HG03175 (cell line): ENCODE results near the gene QPCT.
"Not testable (repeated sequence)": the region's sequence is repeated elsewhere in the genome, so short reads cannot be mapped to it uniquely, and the experiment has no call there.

Experiments
- ATAC-seq: cut with Tn5 transposase; IDR thresholded peaks from one replicate; pipeline ENCODE4 v1.9.1; 2021; ENCODE audit warnings: mild to moderate bottlenecking, moderate library complexity; ENCODE audit not compliant: unreplicated experiment

QPCT gene

DNA sequence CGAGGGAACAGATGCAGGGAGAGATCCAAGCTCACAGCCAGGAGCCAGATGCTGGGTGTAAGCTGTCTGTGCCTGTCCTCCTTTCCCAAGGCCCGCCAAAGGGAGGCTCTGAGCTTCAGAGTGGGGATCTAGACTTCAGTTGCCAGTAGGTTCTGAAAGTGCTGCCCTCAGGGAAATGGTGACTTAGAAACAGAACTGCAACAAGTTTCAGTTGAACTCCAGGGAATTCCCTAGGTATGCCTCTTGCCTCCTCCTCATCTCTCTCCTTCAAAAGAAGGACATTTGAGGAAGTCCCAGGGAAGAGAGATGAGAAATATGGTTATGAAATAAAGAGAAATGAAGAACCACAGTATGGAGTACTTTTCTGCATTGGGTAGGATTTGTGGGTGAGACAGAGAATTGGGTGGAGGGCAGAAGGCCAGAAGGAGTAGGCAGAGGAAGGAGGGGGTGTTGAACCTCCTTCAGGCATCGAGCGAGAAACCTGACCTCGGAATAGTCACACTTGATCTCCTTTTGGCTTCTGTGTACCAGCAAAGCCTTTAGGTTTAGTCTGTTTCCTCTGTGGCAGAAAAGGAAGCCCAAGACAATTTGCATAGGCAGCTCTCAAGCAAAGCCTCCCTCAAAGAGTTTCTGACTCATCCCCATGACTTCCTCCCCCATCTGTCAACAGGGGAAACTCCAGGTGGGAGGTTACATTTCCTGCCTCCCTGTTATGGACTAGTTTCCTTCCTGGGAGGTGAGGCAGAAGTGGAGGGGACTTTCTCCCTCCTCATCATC lies 45.7 kb downstream of the QPCT start:
- peak; percentile 97 for ATAC-seq

DNA sequence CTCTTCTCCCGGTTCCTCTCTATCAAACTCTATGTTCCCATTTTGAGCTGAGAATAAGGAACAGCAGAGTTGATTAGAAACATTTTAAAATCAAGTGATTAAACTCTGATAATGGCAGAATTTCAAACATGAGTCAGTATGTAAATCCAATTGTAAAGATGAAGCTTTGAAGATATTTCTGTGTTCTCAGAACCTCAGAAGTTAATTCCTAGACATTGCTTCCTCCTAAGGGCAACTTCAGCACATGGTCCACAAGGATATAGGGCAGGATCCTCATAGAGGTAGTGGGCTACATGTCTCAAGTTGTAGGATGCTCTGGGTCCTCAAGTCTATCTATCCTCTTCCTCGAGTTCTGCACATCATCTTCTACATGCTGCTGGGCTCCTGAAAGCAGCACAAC lies 46.3 kb downstream of the QPCT start:
- ATAC-seq, result peak; percentile 6

DNA sequence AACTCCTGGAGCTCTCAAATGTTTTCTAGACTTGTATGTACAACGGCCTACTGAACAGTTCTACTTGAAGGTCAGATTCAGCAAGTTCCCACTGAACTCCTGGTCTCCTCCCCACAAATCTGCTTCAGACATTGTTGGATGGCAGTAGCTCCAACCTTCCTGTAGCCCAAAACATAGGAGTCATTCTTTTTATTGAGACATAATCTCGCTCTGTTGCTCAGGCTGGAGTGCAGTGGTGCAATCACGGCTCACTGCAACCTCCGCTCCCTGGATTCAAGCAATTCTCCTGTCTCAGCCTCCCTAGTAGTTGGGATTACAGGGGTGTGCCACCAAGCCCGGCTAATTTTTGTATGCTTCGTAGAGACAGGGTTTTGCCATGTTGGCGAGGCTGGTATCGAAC lies 47.3 kb downstream of the QPCT start:
- ATAC-seq, result no peak

DNA sequence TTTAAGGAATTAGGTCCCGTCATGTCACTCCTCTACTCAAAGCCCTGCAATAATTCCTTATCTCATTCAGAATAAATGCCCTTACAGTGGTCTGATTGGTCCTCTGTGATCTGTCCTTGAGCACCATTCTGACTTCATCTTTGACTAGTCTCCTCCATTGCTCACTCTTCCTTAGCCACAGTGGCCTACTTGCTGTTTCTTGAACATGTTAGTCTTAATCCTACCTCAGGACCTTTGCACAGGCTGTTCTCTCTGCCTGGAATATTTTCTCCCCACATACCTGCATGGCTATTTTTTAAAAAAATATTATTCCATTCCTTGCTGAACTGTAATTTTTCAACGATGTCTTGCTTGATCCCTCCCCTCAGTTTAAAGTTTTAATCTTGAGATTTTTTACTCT lies 48.0 kb downstream of the QPCT start:
- no peak for ATAC-seq

DNA sequence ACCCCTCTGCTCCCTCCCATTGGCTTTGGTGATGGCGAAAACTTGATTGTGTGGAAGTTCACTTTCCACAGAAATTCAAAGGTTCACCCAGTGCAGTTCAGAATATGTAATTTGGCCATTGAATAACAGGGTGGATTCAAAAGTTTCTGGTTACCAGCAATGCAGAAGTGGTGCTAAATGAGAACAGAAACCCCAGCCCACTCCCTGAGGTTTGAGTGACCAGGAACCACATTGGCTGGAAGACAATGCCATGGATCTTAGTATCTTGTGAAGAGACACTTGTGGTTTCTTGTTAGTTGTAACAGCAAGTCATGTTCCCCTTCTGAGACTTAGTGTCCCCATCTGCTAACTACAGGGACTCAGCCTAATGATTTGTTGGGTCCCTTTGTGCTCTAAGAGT lies 49.8 kb downstream of the QPCT start:
- ATAC-seq, result no peak

DNA sequence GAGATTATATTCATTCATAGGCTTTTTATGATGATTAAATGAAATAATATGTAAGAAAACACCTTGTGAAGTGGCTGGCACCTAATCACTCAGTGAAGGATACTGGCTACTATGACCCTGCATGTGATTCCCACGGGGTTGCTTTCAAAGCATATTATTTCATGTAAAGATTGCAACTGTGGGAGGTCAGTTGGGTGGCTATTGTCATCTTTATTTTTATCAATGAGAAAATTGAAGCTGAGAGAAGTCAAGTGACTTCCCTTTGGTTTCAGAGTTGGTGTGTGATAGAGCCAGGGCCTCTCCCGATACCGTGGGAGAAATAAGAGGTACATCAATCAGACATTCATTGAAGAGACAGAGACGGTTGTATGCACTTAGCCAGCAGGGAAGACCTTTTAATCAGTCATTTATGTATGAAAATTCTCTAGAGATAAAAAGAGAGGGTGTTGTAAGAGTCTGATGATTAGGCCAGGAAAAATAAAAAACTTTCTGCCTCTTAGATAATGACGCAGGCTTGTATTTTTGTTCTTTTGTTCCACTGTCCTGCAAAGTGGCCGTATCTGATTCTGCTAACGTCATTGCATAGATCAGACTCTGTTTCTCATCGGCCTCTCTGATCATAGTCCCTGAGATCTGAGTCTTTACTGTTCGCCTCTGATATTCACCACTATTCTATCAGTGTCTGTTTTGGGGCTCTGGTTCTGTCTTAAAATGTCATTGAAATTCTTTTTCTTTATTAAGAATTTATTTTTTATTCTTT lies 50.5 kb downstream of the QPCT start:
- ATAC-seq, result no peak

DNA sequence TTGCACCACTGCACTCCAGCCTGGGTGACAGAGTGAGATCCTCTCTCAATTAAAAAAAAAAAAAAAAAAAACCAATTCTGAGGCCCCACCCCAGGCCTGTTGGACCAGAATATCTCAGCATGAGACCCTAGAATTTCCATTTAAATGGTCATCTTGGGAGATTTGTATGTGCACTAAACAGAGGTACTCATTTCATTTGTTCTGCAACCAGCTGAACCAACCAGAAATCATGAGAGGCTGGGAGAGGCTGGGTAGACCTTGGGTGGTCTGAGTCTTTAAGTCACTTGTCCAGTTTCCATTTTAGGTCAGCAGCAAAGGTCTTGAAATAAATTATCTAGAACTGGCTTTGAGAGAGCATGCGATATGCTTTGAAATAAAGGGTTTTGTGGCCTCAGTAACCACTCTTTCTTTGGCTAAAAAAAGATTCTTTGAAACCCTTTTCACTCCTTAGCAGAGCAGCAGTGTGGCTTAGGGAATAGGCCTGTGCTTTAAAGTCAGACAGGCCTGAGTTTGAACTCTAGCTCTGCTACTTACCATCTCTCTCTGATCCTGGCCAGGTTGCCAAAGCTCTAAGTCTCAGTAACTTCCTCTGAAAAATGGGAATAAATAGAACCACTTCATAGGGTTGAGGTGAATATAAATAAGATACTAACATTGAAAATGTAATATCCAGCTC lies 52.6 kb downstream of the QPCT start:
- ATAC-seq, result no peak

DNA sequence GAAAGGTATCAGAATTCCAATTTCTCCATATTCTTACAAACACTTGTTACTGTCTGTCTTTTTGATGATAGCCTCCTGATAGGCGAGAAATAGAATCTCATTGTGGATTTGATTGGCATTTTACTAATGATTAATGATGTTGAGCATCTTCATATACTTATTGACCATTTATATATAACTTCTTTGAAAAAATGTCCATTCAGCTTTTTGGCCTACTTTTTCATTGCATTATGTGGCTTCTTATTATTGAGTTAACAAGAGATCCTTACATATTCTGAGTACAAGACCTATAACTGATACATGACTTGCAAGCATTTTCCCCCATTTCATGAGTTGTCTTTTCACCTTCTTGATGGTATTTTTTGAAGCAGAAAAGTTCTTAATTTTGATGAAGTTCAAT lies 54.6 kb downstream of the QPCT start:
- no peak for ATAC-seq

DNA sequence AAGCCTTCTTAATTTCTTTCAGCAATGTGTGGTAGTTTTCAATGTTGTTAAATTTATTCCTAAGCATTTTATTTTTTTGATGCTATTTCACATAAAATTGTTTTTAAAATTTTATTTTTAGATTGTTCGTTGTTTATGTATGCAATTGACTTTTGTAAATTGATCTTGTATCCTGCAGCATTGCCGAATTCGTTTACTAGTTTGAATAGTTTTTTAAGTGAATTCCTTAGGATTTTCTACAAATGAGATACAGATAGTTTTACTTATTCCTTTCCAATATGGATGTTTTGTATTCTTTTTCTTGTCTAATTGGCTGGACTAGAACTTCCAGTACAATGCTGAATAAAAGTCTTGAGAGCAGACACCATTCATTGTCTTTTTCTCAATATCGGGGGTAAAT lies 55.6 kb downstream of the QPCT start:
- ATAC-seq, result no peak

DNA sequence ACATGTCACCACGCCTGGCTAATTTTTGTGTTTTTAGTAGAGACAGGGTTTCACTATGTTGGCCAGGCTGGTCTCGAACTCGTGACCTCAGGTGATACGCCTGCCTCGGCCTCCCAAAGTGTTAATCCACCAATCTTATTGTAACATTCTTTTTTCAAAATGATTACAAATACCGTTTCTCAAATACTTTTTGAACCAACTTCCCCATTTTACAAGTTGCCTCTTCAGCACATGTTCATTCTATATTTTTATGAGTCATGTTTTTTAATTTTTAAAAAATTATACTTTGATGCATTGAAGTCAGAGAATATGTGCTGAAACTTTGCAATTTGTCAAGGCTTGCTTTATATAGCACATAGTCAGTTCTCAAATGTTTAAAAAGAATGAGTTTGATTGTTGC lies 58.2 kb downstream of the QPCT start:
- no peak for ATAC-seq

DNA sequence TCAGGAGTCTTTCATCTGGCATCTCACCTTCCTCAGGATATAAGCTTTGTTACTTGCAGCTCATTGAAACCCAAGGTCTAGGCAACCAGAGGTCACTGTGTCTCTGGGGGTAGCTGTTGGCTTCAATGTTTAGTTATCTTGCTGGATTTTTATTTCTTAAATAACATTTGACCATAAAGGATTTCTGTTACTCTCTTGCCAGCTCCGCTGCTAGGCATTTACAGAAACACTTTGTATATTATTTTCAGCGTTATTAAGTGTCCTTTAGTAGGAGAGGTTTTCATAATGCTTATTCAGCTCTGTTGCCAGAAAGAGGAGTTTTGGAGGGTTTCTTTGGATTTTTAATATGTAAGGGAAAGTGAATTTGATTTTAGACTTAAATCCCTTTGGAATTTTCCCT lies 61.4 kb downstream of the QPCT start:
- no peak for ATAC-seq

DNA sequence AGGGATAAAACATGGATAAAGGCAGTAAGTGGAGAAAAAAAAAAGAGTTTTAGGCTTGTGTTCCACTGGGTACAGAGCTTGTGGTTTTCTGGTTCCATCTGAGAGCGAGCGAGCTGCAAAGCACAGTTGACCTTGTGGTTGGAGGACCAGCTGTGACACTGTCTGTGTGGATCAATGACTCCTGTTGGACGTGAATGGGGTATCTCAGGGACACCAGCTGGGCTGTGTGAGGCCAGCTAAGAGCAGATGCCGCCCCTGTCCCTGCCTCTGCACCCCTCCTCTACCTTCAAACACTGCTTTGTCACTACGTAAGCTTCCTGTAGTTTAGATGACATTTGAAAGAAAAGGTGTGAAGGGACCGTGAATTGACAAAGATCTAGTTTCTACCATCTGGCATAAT lies 67.8 kb downstream of the QPCT start:
- no peak for ATAC-seq

DNA sequence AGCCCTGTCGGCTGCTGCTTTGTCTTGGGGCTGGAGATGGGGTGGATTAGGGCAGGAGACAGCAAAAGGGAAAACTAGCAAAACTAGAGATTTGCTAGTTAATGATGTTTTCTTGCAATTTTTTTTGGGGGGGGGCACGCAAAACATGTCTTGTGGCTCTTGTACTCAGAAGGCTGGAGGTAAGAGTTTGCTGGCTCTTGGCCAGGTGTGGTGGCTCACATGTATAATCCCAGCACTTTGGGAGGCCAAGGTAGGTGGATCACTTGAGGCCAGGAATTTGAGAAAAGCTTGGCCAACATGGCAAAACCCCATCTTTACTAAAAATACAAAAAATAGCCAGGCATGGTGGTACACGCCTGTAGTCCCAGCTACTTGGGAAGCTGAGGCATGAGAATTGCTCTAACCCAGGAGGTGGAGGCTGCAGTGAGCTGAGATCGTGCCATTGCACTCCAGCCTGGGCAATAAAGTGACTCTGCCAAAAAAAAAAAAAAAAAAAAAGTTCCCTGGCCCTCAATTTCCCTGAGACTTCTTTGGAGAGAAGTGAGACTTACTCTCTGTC lies 69.6 kb downstream of the QPCT start:
- not testable (repeated sequence) for ATAC-seq

DNA sequence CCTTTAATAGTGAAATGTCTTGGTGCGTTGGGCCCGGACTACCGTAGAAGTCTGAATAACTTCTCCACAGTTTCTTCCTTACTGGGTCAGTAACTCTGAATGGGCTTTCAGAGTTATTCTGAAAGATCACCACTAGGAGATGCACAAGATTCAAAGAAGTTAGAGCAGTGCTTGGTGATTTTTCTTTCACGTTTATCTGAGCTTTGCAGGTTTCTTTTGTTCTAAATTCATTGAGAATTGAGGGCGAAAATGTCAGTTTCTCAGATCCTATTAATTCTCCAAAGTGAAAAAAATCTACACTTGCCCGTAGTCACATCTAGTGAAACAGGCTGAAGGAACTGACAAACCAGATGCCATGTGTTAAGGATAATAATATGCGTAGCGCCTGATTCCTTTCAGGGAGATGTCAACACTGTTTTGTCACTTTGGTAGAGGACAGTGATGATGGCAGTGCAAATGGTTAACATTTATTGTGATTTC lies 70.1 kb downstream of the QPCT start:
- ATAC-seq, result peak; percentile 63

DNA sequence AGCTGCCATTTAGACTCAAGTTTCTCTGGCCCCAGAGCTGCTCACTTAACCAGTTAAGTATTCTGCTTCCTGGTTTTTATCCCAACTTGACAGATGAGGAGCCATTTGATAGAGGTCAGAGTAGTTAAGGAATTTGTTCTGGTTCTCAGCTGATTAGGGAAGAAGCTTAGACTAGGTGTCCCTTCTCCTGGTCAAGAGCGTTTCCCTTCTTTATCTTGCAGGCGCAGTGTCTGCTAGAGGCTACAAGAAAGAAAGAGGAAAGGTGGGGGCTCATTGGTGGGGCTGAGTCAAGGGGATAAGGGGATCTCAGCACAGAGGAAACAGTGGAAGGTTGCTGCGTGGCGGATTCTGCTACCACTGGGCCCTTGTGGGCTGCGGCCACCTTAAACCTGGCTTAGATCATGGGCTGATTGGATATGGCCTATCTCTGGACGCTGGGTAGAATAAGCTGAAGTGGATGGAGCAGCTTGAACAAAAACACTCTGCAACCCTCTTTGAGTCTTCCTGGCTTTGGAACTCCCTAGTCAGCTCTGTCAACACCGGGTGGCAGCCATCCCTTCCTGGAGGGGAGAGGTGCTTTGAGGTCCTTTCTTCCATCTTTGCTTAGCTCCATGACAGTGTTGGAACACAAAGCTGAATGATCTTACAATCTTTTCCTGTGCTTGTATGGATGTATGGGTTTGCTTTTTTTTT lies 70.8 kb downstream of the QPCT start:
- ATAC-seq, result no peak

DNA sequence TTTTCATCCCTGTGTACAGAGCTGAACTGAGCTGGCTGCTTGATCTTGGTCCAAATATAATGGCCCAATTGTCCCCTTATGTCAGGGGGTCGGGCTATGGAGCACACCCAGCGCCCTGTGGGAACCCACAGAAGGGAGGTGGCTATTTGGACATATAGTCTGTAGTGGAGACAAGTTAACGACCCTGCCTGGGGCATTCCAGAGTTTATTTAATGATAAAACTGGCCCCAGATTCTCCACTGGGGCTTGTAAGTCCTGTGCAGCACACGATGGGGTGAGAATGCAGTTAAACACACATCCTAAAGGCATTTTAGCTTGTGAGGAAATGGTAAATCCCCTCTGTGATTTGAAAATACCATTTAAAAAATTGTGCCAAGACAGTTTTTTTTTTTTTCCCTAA lies 72.9 kb downstream of the QPCT start:
- ATAC-seq, result no peak

DNA sequence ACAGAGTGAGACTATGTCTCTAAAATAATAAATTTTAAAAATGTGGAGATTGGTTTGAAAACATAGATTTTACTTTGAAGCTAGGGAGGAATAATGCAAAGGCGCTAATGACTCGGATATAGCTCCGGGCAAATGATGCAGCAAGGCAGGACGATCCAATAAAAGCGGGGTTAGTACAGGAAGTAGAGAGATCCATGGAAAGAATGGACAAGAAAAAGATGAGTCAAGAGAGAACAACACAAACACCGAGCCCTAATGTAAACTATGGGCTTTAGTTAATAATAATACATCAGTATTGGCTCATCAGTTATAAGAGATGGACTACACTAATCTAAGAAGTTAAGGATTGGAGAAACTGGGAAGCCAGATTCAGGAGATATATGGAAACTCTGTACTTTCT lies 74.5 kb downstream of the QPCT start:
- ATAC-seq, result no peak

DNA sequence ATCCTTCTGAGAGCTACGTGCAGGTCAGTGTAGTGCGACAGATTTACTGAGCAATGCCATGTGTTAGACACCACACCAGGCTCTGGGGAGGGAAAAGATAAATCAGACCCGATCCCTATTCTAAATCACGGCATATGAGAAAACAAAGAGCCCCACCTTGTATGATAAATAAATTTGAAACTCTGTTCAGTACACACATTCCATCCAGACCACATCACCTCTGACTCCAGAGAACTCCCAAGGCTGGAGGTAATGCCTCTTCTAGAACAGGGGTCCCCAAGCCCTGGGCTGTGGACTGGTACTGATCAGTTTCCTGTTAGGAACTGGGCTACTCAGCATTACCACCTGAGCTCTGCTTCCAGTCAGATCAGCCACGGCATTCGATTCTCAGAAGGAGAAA lies 77.3 kb downstream of the QPCT start:
- no peak for ATAC-seq

DNA sequence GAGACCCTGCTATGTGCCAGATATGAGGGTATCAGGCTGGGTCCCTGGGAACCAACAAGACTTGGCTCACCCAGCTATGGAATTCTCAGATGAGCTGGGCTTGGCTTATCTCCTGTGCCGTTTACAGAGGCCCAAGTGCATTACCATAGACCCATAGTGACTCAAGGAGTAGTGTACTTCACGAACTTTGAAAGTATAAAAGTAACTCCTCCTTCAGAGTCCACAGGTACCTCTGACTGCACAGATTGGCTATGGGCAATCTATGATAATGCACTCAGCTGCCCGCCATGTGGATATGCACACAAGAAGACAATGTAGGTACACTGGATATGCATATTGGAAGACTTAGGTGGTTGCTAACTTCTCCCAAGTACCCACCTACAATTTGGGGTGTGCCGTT lies 78.4 kb downstream of the QPCT start:
- ATAC-seq, result no peak
